CD4-positive, alpha-beta T cell treated with Interferon gamma for 1 hour (primary cell): ENCODE results near the gene LMO1.

Experiments
- DNase-seq: peaks from one replicate; pipeline ENCODE4 v3.0.0-alpha.2; 2020

LMO1 gene

DNA sequence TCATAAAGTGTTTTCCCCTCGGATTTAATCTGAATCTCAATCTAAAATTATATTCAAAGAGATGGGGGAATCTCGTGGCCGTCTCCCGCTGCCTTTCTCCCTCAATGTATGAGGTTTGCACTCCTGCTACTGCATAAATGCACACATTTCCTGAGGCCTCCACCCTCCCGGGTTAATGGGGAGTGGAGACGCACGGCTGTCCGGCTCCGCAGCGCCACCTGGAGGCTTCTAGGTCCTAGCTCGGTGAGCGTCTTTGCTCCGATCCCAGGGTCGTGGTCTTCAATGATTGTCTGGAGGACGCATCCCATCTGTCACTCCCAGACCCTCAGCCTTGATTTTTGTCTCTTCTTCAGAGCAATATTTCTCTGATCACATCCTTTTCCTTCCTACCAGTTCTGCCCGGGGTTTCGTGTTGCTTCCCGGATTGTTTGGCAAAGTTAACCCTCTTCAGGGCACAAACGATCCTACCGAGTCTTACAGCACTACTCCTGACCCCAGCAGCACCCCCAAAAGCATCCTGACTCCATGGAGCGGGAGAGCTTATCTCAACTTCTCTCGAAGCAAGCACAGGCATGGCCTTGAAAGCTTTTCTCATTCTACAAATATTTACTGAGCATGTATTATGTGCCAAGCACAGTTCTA is at the start of gene LMO1:
TSS of gene LMO1 (minus strand) at position 110 of the 642 bp plus-strand sequence. CDS start 516 bp downstream, outside the sequence.
- peak; percentile 51 for DNase-seq

DNA sequence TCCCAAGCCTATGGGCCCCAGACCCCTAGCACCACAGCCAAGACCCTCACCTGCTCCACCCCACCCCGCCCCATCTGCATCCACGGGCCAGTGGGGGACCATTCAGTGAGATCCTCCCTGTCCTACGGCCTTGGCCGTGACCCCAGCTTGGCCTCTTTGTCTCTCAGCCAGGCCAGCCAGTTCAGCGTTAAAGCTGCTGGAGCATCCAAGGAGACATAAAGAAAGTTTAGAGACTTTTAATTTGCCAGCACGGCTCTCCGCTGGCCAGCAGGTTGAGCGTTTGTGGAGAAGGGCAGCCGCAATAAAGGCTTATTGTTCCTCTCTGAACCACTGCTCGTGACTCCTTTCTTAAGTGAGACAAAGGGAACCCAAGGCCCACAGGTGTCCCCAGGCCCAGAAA is 49.3 kb upstream of the LMO1 start:
- DNase-seq, result no peak

DNA sequence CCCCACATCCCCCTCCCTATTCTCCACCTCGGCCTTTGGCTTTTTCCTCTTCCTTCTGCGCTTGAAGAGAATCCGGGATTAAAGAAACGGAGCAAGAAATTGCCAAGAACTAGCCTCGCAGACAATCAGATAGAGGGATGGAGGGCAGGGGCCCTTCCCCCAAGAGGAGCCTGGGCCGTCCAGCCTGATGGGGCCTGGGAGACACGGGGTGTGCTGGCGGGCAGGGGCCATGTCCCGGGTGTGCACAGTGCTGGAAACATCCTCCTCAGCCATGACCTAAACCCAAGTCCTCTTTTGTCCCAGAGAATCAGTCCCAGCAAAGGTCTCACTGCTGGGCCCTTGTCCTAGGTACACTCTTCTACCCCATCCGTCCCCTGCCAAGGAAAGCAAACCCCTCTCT is 47.7 kb upstream of the LMO1 start:
- no peak for DNase-seq

DNA sequence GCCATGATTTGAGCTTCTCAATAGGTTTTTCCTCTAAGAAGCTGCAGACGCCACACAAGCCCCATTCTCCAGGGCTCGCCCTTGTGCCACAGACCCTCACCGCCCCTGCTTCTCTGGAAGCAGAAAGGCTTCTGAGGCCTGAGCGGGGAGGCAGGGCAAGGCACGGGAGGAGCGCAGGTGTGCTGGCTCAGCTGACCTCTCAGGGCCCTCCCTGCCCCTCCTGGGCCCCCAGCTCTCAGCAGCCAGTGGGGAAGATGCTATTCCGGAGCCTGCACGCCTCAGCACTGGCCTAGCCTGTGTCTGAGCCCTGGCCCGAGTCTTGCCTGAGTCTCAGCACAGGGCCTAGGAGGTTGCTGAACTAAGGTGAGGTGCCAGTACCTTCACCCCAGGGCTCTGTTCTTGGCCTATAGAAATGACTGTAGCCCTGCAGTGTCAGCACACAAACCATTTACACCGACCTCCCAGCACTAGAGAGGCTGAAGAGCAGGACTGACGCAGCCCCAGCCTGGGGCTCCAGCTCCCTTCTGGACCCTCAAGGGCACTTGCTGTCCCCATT is 47.1 kb upstream of the LMO1 start:
- no peak for DNase-seq

DNA sequence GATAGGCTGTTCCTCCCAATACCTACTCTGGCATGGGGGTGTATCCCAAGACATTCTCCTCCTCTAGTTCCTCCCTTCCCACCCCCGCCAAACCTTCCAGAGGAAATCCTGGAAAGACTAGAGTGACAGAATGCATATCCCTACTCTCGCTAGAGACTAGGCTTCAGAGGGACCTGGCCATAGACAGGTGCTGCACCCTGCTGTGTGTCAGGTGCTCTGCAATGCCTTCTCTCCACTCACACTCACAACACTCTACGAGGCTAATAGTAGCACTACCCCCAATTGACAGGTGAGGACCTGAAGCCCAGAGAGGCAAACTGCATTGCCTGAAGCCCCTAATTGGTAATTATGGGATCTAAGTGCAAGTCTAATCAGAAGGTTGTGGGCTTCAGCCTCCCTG is 46.2 kb upstream of the LMO1 start:
- DNase-seq, result no peak

DNA sequence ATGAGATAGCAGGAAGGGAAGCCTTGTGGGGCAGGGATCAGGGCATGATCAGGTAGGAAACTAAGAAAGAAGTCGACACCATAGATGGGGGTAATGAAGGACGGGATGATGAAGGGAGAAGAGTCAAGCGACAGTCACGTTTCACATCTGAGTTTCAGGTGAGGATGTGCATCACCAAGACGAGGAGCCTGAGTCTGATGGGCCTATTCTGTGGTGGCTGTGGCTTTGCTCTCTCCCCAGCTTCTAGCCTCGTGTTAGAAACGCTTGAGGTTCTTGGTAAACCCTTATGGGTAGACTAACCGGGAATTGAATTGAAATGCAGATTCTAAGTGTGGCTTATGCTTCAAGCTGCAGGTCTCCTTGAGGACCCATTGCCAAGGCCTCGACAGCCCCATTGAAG is 45.6 kb upstream of the LMO1 start:
- no peak for DNase-seq

DNA sequence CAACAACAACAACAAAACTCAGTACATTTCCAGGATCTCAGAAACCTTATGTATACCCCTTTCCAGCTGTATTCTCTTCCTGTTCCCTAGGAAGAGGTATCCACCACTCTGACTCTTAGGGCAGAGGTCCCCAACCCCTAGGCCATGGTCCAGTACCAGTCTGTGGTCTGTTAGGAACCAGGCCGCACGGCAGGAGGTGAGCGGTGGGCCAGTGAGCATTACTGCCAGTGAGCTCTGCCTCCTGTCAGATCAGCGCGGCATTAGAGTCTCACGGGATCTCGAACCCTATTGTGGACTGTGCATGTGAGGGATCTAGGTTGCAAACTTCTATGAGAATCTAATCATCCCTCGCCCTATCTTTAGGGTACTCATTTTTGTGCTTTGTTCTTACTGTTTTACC is 43.9 kb upstream of the LMO1 start:
- no peak for DNase-seq

DNA sequence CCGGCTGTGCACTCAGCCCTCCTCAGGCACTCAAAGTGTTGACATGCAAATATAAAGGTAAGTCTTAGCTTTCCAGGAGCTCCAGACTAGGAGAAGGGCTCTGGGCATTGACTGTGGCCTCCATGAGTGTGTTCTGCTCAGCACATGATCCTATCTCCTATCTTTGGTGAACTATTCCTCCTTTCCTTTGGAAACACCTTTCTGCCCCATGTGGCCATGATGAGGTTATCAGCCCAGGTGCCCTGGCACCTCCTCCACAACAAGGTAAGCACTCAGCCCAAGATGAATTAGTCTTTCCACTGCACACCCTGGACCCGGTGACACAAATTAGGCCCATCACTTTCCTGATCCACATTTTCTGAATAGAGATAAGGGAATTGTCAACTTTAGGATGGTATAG is 37.9 kb upstream of the LMO1 start:
- no peak for DNase-seq

DNA sequence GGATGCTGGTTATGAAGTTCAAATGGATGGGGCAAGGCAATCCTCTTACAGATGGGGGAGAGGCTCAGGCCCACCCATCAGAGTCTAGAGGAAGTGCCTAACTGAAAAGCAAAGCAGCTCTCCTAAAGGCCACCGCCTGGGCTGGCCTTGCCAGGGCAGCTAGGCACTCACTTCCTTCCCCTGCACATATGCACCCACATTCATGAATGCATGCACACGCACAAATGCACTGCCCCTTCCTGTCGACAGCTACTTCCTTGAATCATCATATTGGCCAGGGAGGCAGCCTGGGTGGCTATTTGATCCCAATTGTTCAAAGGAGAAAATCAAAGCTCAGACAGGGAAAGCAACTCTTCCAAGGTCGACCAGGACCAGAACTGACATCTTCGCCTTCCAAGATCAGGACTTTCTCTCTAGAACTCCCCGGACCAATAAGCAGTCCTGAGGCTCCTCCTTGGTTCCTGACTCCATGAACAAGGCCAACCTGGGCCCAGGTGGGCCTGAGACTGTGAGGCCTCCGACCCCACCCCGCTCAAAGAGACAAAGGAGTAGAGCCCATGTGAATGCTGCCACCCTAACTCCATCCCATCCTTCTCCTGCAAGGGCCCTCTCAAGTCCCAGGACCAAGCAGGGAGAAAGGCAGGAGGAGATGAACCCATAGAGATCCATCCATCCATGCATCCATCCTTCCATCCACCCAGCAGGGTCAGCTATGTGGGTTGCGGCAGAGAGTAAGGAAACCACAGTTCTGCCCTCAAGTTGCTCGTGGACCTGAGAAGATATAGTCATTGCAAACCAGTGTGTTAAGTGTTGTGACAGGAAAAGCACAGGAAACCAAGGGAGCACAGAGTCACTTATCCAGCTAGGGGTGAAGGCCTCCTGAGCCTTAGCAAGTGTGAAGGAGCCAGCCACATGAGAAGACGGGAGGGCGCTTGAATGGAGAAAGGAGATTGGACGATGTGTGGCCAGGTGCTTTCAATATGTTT is 35.4 kb upstream of the LMO1 start:
- DNase-seq, result no peak

DNA sequence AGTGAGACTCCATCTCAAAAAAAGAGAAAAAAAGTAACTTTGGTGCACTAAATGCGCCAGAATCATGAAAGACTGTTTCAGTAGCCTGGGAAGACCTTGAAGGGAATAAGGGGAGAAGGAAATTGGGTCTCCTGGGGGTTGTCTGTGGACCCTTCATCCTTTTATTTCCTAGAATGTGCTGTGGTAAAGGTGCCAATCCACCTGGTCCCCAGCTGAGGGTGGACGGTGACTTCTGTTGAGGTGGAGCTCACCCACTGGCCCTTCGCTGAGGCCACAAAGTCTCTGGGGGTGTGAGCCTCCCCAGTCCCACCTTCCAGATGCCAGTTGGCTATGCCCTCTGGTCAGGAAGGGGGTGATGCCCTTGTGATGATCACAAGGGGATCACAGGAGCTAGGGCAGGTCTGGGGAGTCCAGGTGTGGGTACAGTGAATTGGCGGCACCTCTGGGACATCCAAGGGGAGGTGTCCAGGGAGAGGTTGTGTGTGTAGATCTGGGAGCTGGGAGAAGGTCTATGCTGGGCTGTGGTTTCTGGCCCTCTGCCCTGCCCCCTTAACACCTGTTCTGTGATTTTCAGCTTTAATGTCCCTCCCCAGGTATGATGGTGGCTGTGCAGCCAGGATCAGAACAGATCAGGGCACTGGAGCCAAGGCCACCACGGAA is 34.2 kb upstream of the LMO1 start:
- no peak for DNase-seq

DNA sequence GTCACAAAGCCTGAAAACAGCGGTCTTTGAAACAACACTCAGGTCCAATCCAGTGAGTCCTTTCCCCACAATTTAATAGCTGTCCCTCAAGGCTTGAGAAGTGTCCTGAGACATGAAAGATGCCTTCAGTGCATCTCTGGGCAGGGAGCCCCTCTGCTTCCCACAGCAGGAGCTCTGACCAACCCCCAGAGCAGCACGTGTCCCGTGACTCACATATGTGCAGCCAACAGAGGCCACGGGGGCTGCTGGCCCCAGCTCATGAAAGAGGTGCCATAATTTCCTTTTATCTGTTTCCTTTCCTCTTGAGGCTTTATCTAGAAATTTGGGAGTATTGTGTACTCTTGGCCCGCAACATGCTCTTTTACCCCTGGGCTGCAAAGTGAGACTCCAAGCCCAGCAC is 33.2 kb upstream of the LMO1 start:
- DNase-seq, result no peak

DNA sequence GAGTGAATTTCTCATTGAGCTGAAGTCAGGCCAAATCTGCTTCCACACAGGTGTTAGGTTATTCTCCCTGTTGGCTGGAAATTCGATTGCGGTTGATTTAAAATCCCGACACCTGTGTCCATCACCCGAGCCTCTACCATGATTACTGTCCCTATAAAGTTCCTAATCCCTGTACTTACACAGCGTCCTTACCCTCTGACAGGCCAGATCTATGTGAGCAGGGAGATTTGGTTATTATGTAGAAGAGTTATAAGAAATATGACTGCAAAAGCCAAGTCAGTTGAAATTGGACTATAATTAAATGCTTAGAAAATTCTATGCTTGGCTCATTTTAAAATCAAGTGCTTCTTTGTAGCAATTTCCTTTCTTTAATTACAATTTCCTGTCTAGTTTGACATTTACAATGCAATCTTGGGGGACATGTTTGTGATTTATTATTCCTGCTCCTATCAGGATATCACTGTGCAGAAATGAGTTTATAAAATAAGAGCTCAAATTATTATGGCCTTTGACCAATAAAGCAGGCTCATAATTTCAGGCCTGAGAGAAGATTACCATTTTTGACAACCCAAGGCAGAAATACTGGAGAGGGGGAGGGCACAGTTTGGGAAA is 32.5 kb upstream of the LMO1 start:
- no peak for DNase-seq

DNA sequence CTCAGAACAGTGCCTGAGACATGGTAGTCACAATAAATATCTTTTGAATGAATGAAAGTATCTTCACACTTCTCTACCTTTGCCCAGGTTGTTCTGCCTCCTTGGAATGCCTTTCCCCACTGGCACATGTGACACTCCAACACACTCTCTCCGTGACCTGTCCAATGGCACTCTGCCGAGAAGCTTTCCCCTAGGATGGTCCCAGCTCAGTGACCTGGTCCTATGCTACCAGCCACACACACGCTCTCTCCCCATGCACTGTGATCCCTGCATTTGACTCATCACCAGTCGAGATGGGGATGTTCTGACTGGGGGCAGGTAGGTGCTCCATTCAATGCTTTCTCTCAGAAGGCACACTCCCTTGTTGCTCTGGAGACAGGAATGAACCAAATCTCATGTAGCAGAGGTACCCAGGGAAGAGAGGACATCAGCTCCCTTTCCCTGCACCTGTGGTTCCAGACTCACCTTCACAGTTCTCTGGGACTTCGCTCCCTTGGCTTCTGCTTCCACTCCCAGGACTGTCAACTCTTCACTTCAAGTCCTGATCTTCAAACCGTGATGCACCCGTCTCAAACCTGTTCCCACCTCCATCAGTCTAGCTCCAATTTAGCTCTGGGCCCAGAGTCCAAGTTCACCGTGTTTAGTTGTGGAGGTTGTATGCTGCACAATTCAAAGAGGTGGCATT is 30.7 kb upstream of the LMO1 start:
- no peak for DNase-seq

DNA sequence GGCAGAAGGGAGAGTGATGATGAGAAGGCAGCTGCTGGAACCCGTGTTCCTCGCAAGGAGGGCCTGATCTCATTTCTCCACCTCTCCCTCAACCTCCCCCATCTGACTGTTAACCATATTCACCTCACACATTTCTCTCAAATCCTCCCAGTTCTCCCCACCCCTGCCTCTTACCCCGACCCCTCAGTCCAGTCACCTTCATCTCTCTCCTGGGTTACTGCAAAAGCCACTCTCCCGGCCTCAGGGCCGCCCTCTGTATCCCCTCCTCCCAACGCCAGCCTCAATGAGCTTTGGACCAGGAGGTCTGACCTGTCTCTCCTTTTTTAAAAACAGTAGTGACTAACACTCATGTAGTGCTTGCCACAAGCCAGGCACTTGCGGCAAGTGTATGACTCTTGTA is 29.5 kb upstream of the LMO1 start:
- no peak for DNase-seq

DNA sequence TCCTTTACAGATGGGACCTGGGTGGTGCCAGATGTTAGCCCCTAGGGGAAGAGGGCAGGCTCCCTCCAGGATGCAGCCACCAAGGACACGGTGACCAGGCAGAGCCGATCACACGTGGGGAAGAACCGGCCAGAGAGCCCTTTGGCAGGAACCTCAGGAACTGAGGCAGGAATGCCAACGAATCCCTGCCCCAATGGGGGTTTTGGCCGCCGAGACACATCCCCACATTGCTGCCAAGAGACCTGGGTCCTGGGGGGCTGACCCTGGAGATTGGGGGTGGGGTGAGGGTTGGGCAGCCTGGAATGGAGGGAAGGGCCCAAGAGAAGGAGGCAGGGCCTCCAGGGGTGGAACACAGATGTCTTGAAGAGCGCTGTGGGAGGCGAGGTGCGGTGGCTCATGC is 28.7 kb upstream of the LMO1 start:
- no peak for DNase-seq

DNA sequence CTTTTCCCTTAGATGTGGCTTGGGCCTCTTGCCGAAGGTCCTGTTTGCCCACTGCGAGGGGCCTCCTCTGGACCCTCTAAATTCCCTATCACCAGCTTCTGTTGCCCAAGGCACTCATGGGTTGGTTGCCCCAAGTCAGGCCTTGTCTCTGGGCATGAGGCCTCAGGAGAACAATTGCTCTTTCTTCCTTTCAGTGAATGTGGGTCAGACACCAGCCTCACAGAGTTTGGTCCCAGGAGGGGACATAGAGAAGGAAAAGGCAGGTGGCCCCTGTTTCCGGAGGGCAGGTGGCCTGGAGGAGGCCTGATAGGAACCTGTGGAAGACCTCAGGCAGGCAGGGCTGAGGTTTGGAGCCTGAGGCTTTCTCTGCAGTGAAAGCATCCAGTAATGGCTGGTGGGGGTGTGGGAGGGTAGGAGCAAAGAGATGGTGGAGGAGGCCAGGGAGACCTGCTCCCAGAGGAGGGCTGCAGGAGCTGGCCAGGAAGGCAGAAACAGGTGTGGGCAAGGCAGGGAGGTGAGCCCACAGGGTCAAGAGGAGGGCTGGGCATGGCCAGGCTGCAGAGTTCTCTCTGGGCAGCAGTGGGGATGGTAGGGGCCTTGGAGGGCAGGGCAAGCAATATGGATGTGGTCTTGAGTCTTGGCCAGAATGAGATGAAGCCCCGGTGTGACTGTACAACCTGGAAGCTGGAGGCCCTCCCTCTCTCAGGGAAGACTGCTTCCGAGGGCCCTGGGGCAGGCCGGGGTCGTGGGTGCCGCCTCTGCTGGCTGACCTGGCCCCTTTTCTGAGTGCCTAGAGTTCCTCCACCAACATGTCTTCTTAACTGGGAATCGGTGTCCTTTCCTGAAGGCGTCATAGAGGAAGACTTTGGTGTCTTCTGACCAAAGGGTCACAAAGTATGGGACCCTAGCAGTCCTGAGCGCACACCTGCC is 28.0 kb upstream of the LMO1 start:
- DNase-seq, result no peak

DNA sequence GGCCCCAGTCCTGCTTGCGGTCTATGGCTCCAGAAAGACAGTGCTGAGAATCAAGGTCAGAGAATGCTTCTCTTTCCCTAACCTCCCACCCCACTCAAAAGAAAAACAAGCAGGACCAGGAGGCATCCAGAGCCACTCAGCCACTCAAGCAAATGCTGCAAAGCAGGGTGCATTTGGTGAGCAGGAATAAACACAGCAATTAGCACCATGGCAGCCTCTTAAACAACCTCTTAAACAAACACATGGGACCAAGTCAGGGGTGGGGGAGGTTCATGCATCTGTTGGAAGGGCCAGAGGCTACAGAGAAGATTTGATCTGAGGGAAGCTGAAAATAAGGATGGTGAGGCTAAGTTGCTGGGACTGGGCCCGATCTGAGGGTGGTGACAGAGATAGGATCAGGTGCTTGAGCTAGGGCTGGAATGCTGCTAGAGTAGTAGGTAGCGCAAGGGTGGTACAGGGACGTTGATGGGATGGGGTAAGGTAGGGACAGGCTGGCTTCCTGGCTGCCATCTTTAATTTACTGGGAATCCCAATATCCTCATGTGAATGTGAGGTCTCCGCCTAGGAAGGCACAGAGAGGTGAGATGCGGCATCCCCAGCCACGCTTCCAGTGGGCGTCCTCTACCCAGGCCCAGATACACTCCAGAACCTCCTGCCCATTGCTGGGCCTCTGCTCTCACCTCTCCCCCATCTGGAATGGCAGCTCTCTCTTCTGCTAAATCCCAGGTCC is 26.6 kb upstream of the LMO1 start:
- DNase-seq, result no peak

DNA sequence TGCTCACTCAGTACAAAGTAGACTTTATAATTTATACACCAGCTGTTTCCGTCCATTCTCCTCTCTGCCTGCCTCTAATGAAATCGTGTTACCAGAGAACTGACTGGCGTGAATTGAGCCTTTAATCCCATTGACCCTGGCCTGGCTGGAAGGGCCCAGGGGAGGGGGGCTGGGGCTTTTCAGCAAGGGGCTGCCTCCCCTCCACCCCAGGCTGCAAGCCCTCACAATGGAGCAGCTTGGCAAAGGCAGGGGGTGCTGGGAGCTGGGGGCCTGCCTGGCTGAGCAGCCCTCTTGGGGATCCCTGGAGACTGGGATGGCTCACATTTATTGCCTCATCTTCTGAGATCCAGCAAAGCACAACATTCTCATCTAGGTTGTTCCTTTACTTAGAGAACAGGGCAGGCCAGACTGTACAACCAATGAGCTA is 25.8 kb upstream of the LMO1 start:
- no peak for DNase-seq

DNA sequence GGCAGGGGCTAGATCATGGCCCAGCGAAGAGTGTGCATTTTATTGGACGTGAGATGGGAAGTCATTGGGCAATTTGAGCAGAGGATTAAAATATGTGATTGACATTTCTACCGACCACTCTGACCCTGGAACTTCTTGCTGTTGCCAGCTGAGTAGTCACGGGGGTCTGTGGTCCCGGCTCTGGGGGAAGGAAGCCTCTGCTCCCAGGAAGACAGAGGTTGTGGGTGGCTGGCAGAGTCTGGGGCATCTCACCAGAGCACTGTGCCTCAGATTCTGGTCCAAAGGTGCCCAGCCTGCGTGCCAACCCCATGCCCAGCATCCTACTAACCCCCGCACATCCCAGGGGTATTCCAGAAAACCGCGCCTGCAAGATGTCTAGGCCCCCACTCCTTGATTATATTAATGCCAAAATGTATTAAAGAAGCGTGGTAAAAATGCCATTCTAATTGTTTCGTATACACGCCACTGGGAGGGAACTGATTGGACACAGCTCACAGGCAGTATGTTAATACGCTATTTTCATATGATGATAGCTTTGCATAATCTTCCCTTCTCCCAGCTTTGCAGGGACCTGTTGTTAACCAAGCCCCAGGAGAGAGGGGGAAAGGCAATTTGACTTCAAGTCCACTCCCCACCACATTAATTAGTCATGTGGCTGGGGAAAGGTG is 25.3 kb upstream of the LMO1 start:
- DNase-seq, result no peak
